ENCODE results near the gene HS6ST1. TPM values are rescaled to one million over a fixed set of nuclear protein-coding genes. Genes with fewer than 3 reads are reported as not detected.
"Not testable (repeated sequence)": the region's sequence is repeated elsewhere in the genome, so short reads cannot be mapped to it uniquely, and the experiment has no call there.

Gene HS6ST1
- total RNA-seq, 1 experiment from 2014 or later: 20.3 TPM

- peak in 1 of 2 experiments; percentile 29 for DNase-seq
- H3K9me3 Mint-ChIP-seq (ENCODE audit: unreplicated experiment): peaks cover 21% of the 10 kb centered on the region
- no peak overlapping the region for H3K4me3 Mint-ChIP-seq (ENCODE audit: unreplicated experiment)
Measured at GRCh38 chr2:128270672-128271596, 47.7 kb downstream of the HS6ST1 start.

GRCh38 chr2:128269990-128270671 lies 48.5 kb downstream of the HS6ST1 start:
- TF ChIP-seq CTCF (IDR thresholded peaks at IDR 0.05; ENCODE audit: insufficient read depth in 1 of 2, low read depth in 1 of 2, low read length in 1 of 2, severe bottlenecking in 1 of 2, unreplicated experiment in 1 of 2): no peak
- no peaks in the 10 kb centered on the region for H3K36me3 ChIP-seq (ENCODE audit: control insufficient read depth, insufficient read depth, low read length)
- H3K9me3 Mint-ChIP-seq (ENCODE audit: unreplicated experiment): peaks cover 17% of the 10 kb centered on the region
- no peak overlapping the region for H3K4me3 ChIP-seq (ENCODE audit: low read depth, low read length)
- H3K27me3 ChIP-seq (replicated peaks; ENCODE audit: control insufficient read depth, insufficient read depth, low read length): no peaks in the 10 kb centered on the region
- ChIA-PET CTCF (no interaction called here), POLR2A (no interaction called here)
- no peaks in the 10 kb centered on the region for H3K4me1 ChIP-seq
- H3K9me3 ChIP-seq: peaks cover 10% of the 10 kb centered on the region
- H3K36me3 Mint-ChIP-seq (ENCODE audit: insufficient read depth, unreplicated experiment): peaks cover 33% of the 10 kb centered on the region
- H3K27ac Mint-ChIP-seq (ENCODE audit: unreplicated experiment): no peak overlapping the region
- H3K4me3 Mint-ChIP-seq (ENCODE audit: unreplicated experiment): no peak overlapping the region
- no peaks in the 10 kb centered on the region for H3K4me1 Mint-ChIP-seq (ENCODE audit: low read depth, unreplicated experiment)
- no peaks in the 10 kb centered on the region for H3K27me3 Mint-ChIP-seq (ENCODE audit: insufficient read depth, unreplicated experiment)
- BruUV-seq (replicated peaks): no TSS peak
- peak in 1 of 2 experiments; percentile 32 for DNase-seq
- intact Hi-C loops (cut with micrococcal nuclease; ENCODE audit: unreplicated experiment): no loop called here

More at GRCh38 chr2:128270672-128271596, 47.7 kb downstream of the HS6ST1 start:
- ChIA-PET CTCF (no interaction called here), POLR2A (no interaction called here)
- no TSS peak for BruUV-seq (replicated peaks)
- Mint-ChIP-seq H3K27ac (ENCODE audit: unreplicated experiment) (no peak overlapping the region), H3K27me3 (ENCODE audit: insufficient read depth, unreplicated experiment) (no peaks in the 10 kb centered on the region), H3K4me1 (ENCODE audit: low read depth, unreplicated experiment) (no peaks in the 10 kb centered on the region), H3K36me3 (ENCODE audit: insufficient read depth, unreplicated experiment) (peaks cover 34% of the 10 kb centered on the region)
- H3K4me1 ChIP-seq: no peaks in the 10 kb centered on the region
- H3K36me3 ChIP-seq (ENCODE audit: control insufficient read depth, insufficient read depth, low read length): no peaks in the 10 kb centered on the region
- H3K4me3 ChIP-seq (ENCODE audit: low read depth, low read length): no peak overlapping the region
- no peaks in the 10 kb centered on the region for H3K27me3 ChIP-seq (replicated peaks; ENCODE audit: control insufficient read depth, insufficient read depth, low read length)
- intact Hi-C loops (cut with micrococcal nuclease; ENCODE audit: unreplicated experiment): no loop called here
- H3K9me3 ChIP-seq: peaks cover 10% of the 10 kb centered on the region
- TF ChIP-seq CTCF (IDR thresholded peaks at IDR 0.05; ENCODE audit: insufficient read depth in 1 of 2, low read depth in 1 of 2, low read length in 1 of 2, severe bottlenecking in 1 of 2, unreplicated experiment in 1 of 2): no peak

GRCh38 chr2:128269063-128269989 lies 49.3 kb downstream of the HS6ST1 start:
- POLR2A ChIA-PET: no interaction called here
- Histone ChIP-seq H3K9me3 (peaks cover 6% of the 10 kb centered on the region), H3K36me3 (ENCODE audit: control insufficient read depth, insufficient read depth, low read length) (no peaks in the 10 kb centered on the region), H3K4me1 (no peaks in the 10 kb centered on the region), H3K4me3 (ENCODE audit: low read depth, low read length) (no peak overlapping the region), H3K27me3 (replicated peaks; ENCODE audit: control insufficient read depth, insufficient read depth, low read length) (no peaks in the 10 kb centered on the region)
- Mint-ChIP-seq H3K4me3 (ENCODE audit: unreplicated experiment) (no peak overlapping the region), H3K9me3 (ENCODE audit: unreplicated experiment) (peaks cover 9% of the 10 kb centered on the region), H3K4me1 (ENCODE audit: low read depth, unreplicated experiment) (no peaks in the 10 kb centered on the region), H3K27me3 (ENCODE audit: insufficient read depth, unreplicated experiment) (no peaks in the 10 kb centered on the region), H3K36me3 (ENCODE audit: insufficient read depth, unreplicated experiment) (peaks cover 29% of the 10 kb centered on the region), H3K27ac (ENCODE audit: unreplicated experiment) (no peak overlapping the region)
- BruUV-seq (replicated peaks): no TSS peak
- no peak for DNase-seq
- intact Hi-C loops (cut with micrococcal nuclease; ENCODE audit: unreplicated experiment): no loop called here
- no peak for TF ChIP-seq CTCF (IDR thresholded peaks at IDR 0.05; ENCODE audit: insufficient read depth in 1 of 2, low read depth in 1 of 2, low read length in 1 of 2, severe bottlenecking in 1 of 2, unreplicated experiment in 1 of 2)
- CTCF ChIA-PET: no interaction called here

GRCh38 chr2:128268611-128269010 lies 50.1 kb downstream of the HS6ST1 start:
- H3K9me3 ChIP-seq; H3K4me3 ChIP-seq (ENCODE audit: low read depth, low read length); DNase-seq; H3K36me3 ChIP-seq (ENCODE audit: control insufficient read depth, insufficient read depth, low read length); H3K9me3 Mint-ChIP-seq (ENCODE audit: unreplicated experiment); H3K27ac Mint-ChIP-seq (ENCODE audit: unreplicated experiment); H3K27me3 Mint-ChIP-seq (ENCODE audit: insufficient read depth, unreplicated experiment); BruUV-seq (replicated peaks); H3K27me3 ChIP-seq (replicated peaks; ENCODE audit: control insufficient read depth, insufficient read depth, low read length); intact Hi-C loops (cut with micrococcal nuclease; ENCODE audit: unreplicated experiment); H3K4me1 Mint-ChIP-seq (ENCODE audit: low read depth, unreplicated experiment); CTCF ChIA-PET; POLR2A ChIA-PET; H3K4me3 Mint-ChIP-seq (ENCODE audit: unreplicated experiment); H3K4me1 ChIP-seq: not testable (repeated sequence)
- H3K36me3 Mint-ChIP-seq (ENCODE audit: insufficient read depth, unreplicated experiment): peaks cover 22% of the 10 kb centered on the region

Measured in Caco-2 (cell line).